ENCODE results near the gene BCL2L1. TPM values are rescaled to one million over a fixed set of nuclear protein-coding genes. Genes with fewer than 3 reads are reported as not detected.
A peak's percentile ranks its signal among the peaks of the same experiment; 100 is the strongest.

Gene BCL2L1
- total and polyA plus RNA-seq, 2 donors (not counting 3 experiments of a cell fraction or from before 2014, with no cell fraction given), result 78.0 to 101 TPM

- POLR2A ChIA-PET, result no interaction called here
- Histone ChIP-seq H3K9ac (replicated peaks; ENCODE audit: extremely low read depth, insufficient read depth, low read length) (peak overlapping the region; percentile 92), H2AFZ (ENCODE audit: low read depth, low read length) (peak overlapping the region; percentile 23), H3K27ac (ENCODE audit: insufficient read depth, low read depth, low read length) (peak overlapping the region; percentile 79), H3K4me2 (ENCODE audit: insufficient read depth, low read length) (peak overlapping the region; percentile 93), H3K79me2 (ENCODE audit: control insufficient read depth, insufficient read depth, low read length) (peaks cover 65% of the 10 kb centered on the region), H4K20me1 (replicated peaks; ENCODE audit: control insufficient read depth, extremely low read depth, insufficient read depth, low read length) (no peaks in the 10 kb centered on the region), H3K36me3 (ENCODE audit: control insufficient read depth in 2 of 2, extremely low read depth in 1 of 2, insufficient read depth in 2 of 2, low read length in 2 of 2) (no peaks in the 10 kb centered on the region), H3K4me1 (ENCODE audit: control insufficient read depth, extremely low read depth, insufficient read depth, low read length) (peaks cover 21% of the 10 kb centered on the region), H3K4me3 (replicated peaks in 1 of 3; ENCODE audit: insufficient read depth in 1 of 3, low read depth in 1 of 3, low read length in 3 of 3) (peak overlapping the region; percentile 5 to 99 (median 97)), H3K9me1 (replicated peaks; ENCODE audit: control insufficient read depth, extremely low read depth, insufficient read depth, low read length) (no peaks in the 10 kb centered on the region), H3K9me3 (replicated peaks; ENCODE audit: control insufficient read depth, insufficient read depth, low read length) (no peaks in the 10 kb centered on the region), H3K27me3 (ENCODE audit: control insufficient read depth in 2 of 2, insufficient read depth in 2 of 2, low read length in 2 of 2) (no peaks in the 10 kb centered on the region)
- TF ChIP-seq CTCF (IDR thresholded peaks at IDR 0.05; ENCODE audit: extremely low read depth in 1 of 2, insufficient read depth in 1 of 2, low read depth in 1 of 2, low read length in 2 of 2), result no peak
- no peak for TF ChIP-seq MYC (IDR thresholded peaks at IDR 0.05; ENCODE audit: low read depth, low read length)
- no peak for TF ChIP-seq FOS (IDR thresholded peaks at IDR 0.05; ENCODE audit: borderline replicate concordance, insufficient read depth, low read length)
- no peak for TF ChIP-seq POLR2A (IDR thresholded peaks at IDR 0.05; ENCODE audit: low read depth, low read length)
- TF ChIP-seq MAX (IDR thresholded peaks at IDR 0.05; ENCODE audit: insufficient read depth, insufficient read length), result no peak
- no peak for TF ChIP-seq EZH2 (IDR thresholded peaks at IDR 0.05; ENCODE audit: borderline replicate concordance, low read depth, low read length, severe bottlenecking)
- TF ChIP-seq POLR2AphosphoS5 (IDR thresholded peaks at IDR 0.05; ENCODE audit: insufficient read depth, low read depth, low read length), result no peak
- TF ChIP-seq JUN (IDR thresholded peaks at IDR 0.05; ENCODE audit: borderline replicate concordance, insufficient read depth, insufficient read length, low read depth), result no peak
- no peak for TF ChIP-seq GATA2 (IDR thresholded peaks at IDR 0.05; ENCODE audit: insufficient read depth, insufficient read length, low read depth, low read length)
- CTCF ChIA-PET, result interaction anchor here (1.1 to 3.7 kb wide), 6 partner anchors 9 to 107 kb away, joined by 3 to 31 read pairs (median 6); no protein-coding TSS in a partner anchor
- no peak for FAIRE-seq
- no TSS peak for BruUV-seq (replicated peaks)
- intact Hi-C loops (cut with micrococcal nuclease), result no loop called here
- dilution Hi-C loops (cut with MboI; ENCODE audit: extremely low pct_ligation_motif_present, low sequenced_read_pairs), result no loop called here
- DNase-seq (ENCODE audit: low read depth, low spot score), result no peak
These were observed 18.1 kb upstream of the BCL2L1 start for GRCh38 chr20:31740656-31741323.

Data from endothelial cell of umbilical vein (primary cell).